ENCODE measurements around the gene TLCD5. TPM values are rescaled to one million over a fixed set of nuclear protein-coding genes. Genes with fewer than 3 reads are reported as not detected.
A peak's percentile ranks its signal among the peaks of the same experiment; 100 is the strongest.

The TLCD5 gene
- total RNA-seq, 4 donors from 2014 or later = 6.3 to 9.4 (median 8.2) TPM

DNA sequence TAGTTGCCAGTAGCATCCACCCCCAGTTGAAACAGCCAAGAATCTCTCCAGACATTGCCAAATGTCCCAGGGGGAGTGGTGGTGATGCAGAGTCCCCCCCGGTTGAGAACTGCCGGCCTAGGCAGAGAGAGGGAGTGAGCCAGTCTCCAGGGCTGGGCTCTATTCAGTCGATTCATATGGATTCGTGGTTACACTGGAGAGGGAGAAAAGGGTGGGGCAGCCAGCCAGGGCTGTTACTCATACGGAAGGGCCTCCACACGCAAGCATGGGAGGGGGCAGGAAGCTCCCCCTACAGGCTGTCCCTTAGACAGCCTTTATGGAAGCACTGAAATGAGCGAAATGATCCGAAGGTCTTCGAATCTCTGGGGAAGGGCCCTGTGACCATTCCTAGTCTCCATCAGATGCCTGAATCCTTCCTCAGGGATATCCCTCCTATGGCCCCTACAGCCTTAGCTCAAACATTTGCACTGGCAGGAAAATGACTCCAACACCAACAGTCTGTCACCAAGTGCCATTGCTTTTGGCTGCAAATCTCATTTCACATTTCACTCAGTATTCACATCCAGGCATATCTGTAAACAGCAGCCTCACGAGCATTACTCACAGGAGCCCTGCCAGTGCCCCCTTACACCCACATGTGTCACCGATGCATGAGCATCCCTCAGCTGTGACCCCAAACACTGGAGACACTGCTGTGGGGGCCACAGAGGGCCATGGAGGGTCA, 18.4 kb upstream of the TLCD5 start:
- DNase-seq (ENCODE audit: low spot score in 2 of 2) = no peak
- H3K9me3 ChIP-seq = no peaks in the 10 kb centered on the region
- H3K27me3 ChIP-seq = no peaks in the 10 kb centered on the region
- H3K36me3 ChIP-seq = no peaks in the 10 kb centered on the region
- peak overlapping the region in 1 of 4 donors; percentile 17 for H3K27ac ChIP-seq
- TF ChIP-seq, protein P1, sequence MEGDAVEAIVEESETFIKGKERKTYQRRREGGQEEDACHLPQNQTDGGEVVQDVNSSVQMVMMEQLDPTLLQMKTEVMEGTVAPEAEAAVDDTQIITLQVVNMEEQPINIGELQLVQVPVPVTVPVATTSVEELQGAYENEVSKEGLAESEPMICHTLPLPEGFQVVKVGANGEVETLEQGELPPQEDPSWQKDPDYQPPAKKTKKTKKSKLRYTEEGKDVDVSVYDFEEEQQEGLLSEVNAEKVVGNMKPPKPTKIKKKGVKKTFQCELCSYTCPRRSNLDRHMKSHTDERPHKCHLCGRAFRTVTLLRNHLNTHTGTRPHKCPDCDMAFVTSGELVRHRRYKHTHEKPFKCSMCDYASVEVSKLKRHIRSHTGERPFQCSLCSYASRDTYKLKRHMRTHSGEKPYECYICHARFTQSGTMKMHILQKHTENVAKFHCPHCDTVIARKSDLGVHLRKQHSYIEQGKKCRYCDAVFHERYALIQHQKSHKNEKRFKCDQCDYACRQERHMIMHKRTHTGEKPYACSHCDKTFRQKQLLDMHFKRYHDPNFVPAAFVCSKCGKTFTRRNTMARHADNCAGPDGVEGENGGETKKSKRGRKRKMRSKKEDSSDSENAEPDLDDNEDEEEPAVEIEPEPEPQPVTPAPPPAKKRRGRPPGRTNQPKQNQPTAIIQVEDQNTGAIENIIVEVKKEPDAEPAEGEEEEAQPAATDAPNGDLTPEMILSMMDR (IDR thresholded peaks at IDR 0.05) = no peak
- no peak for TF ChIP-seq POLR2A (IDR thresholded peaks at IDR 0.05)
- no peak for TF ChIP-seq EP300 (IDR thresholded peaks at IDR 0.05)
- peaks cover 0 to 7% (median 0%) of the 10 kb centered on the region in 4 donors for H3K4me1 ChIP-seq
- WGBS, 2 donors = 44 to 55% methylated on average over 11 of the region's 11 CpGs
- no peak overlapping the region for H3K4me3 ChIP-seq

DNA sequence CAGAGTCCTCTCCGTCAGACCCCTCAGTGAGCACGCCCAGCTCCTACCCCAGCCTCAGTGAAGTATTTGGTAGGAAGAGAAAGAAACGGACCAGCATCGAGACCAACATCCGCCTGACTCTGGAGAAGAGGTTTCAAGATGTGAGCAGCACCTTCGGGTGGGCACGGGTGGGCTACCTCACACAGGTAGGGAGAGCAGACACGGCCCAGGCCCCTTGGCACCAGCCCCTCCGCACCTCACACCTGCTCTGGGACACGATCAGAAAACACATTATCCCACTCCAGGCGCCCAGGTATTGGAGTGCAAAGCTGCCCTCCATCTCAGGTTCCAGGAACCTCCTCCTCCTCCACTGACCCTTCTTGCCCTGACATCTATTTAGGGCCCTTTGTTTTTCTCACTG, 17.6 kb upstream of the TLCD5 start:
- no peak for DNase-seq (ENCODE audit: low spot score in 2 of 2)
- no peaks in the 10 kb centered on the region for H3K9me3 ChIP-seq
- H3K27ac ChIP-seq = no peak overlapping the region
- TF ChIP-seq POLR2A (IDR thresholded peaks at IDR 0.05) = no peak
- H3K27me3 ChIP-seq = no peaks in the 10 kb centered on the region
- 92 to 93% methylated on average over 11 of the region's 11 CpGs for WGBS, 2 donors
- no peak overlapping the region for H3K4me3 ChIP-seq
- no peaks in the 10 kb centered on the region for H3K36me3 ChIP-seq
- no peaks in the 10 kb centered on the region for H3K4me1 ChIP-seq

DNA sequence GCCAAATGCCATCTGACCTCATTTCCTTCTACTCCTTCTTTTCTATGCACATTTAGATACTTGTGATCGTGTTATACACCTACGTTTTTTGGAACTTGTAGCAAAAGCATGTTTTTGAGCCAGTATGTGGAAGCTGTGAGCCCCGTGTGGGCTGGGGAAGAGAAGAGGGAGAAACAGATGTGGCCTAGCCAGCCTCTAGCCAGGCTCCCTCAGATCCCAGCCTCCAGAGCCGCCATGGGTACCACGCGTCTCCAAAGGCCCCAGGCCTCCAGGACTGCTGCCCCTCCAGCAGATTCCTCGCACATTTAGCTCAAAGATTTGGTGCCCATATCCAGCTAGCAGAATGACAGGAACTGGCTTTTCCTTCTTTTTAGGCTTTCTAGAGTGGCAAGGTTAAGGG, 17.0 kb upstream of the TLCD5 start:
- Histone ChIP-seq H3K4me1 (no peaks in the 10 kb centered on the region), H3K9me3 (no peaks in the 10 kb centered on the region), H3K4me3 (no peak overlapping the region), H3K27ac (no peak overlapping the region), H3K36me3 (no peaks in the 10 kb centered on the region), H3K27me3 (no peaks in the 10 kb centered on the region)
- DNase-seq (ENCODE audit: low spot score in 2 of 2) = no peak
- 73 to 79% methylated on average over 7 of the region's 7 CpGs for WGBS, 2 donors
- TF ChIP-seq EP300 (IDR thresholded peaks at IDR 0.05) = no peak
- TF ChIP-seq, protein P1 (IDR thresholded peaks at IDR 0.05) = no peak

DNA sequence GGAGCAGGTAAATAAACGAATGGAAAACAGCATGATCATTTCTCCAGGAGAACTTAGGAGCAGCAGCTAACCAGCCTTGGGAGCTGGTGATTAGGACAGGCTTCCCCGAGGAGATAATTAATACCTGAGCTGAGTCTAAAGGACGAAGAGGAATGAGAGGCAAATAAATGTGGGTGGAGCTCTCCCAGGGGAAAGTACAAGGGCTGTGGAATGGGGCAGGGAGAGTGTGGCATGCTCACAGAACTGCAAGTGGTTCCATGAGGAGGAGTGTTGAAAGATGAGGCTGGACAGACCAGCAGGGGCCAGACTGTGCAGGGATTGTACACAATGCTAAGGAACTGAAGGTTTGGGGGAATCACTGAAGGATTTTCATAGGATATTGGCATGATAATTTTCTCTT, 14.2 kb upstream of the TLCD5 start:
- TF ChIP-seq, protein P1 (IDR thresholded peaks at IDR 0.05) = no peak
- TF ChIP-seq POLR2A (IDR thresholded peaks at IDR 0.05) (no peak), EP300 (IDR thresholded peaks at IDR 0.05) (no peak)
- no peak for DNase-seq (ENCODE audit: low spot score in 2 of 2)
- no peaks in the 10 kb centered on the region for H3K4me1 ChIP-seq
- no peaks in the 10 kb centered on the region for H3K27me3 ChIP-seq
- H3K4me3 ChIP-seq = no peak overlapping the region
- no peaks in the 10 kb centered on the region for H3K36me3 ChIP-seq
- no peak overlapping the region for H3K27ac ChIP-seq
- 51 to 56% methylated on average over 3 of the region's 3 CpGs for WGBS, 2 donors
- H3K9me3 ChIP-seq = no peaks in the 10 kb centered on the region

DNA sequence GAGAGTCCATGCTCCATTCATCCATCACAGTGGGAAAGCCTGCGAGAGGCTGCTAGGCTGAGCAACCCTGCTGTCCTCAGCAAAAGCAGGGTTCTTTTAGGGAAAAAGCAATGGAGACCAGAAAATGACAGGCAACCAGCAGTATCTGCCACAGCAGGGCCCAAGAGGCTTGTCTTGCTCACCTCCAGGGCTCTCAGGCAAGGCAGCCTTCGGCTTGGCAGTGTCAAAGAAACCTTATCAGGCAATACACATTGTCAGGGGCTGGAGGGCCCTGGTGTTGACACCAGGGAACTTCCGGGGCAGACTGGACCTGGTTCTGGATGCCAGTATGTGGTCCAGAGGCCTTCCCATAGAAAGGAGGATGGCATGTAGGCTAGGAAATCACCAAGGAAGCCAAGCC, 10.2 kb upstream of the TLCD5 start:
- Histone ChIP-seq H3K36me3 (no peaks in the 10 kb centered on the region), H3K27me3 (no peaks in the 10 kb centered on the region), H3K9me3 (no peaks in the 10 kb centered on the region), H3K27ac (no peak overlapping the region), H3K4me1 (peaks cover 0 to 16% (median 12%) of the 10 kb centered on the region in 4 donors), H3K4me3 (no peak overlapping the region)
- 82 to 87% methylated on average over 3 of the region's 3 CpGs for WGBS, 2 donors
- DNase-seq (ENCODE audit: low spot score in 2 of 2) = no peak
- no peak for TF ChIP-seq EP300 (IDR thresholded peaks at IDR 0.05)
- TF ChIP-seq POLR2A (IDR thresholded peaks at IDR 0.05) = no peak
- TF ChIP-seq, protein P1 (IDR thresholded peaks at IDR 0.05) = no peak

Data from tibial nerve (tissue), 4 donors.